PC-3 (cell line): ENCODE measurements around the gene KCNJ6. TPM values are rescaled to one million over a fixed set of nuclear protein-coding genes. Genes with fewer than 3 reads are reported as not detected.

Source experiments
- ATAC-seq: fragments of 200-7000 bp; cut with Tn5 transposase; 2 replicates; pipeline ENCODE4 v1.9.1; 2020; ENCODE audit warnings: mild to moderate bottlenecking, moderate library complexity
- BruUV-seq: library from RNA; stranded (reverse); fragments of 400-500 nt; replicated peaks from 2 replicates; lab custom pipeline; 2021; lab: Mats Ljungman, UMichigan
- CTCF ChIA-PET: fragments of 300-600 bp; sonication (Branson Sonifier 250); formaldehyde crosslinking; loops from one replicate; lab custom pipeline; 2022; ENCODE audit warnings: antibody characterized with exemption; lab: Charles Lee
- POLR2A ChIA-PET: fragments of 300-600 bp; sonication (Branson Sonifier 250); formaldehyde crosslinking; loops from one replicate; lab custom pipeline; 2022; ENCODE audit warnings: antibody characterized with exemption; ENCODE audit not compliant: unreplicated experiment; lab: Charles Lee
- DNase-seq: peaks from one replicate; pipeline ENCODE4 v3.0.0-alpha.2; 2015
- H2AFZ ChIP-seq: fragments of 300-600 bp; sonication (generic); 2 replicates; pipeline ENCODE4 v1.6.0; 2016; ENCODE audit warnings: antibody characterized with exemption, low read length
- H3F3A ChIP-seq: fragments of 300-600 bp; sonication (generic); one replicate; pipeline ENCODE4 v1.6.0; 2017; ENCODE audit warnings: antibody characterized with exemption, low read length, control low read depth, mild to moderate bottlenecking; ENCODE audit not compliant: unreplicated experiment
- H3K27ac ChIP-seq: fragments of 300-600 bp; sonication (generic); 2 replicates; pipeline ENCODE4 v1.5.1; 2016; ENCODE audit warnings: mild to moderate bottlenecking, low read length
- H3K27me3 ChIP-seq: fragments of 300-600 bp; sonication (generic); 2 replicates; pipeline ENCODE4 v1.6.1; 2016; ENCODE audit warnings: low read length, mixed read lengths
- H3K36me3 ChIP-seq: fragments of 300-600 bp; sonication (generic); 2 replicates; pipeline ENCODE4 v1.6.1; 2016; ENCODE audit warnings: low read depth, mixed run types, low read length, mixed read lengths
- H3K4me1 ChIP-seq: fragments of 300-600 bp; sonication (generic); 2 replicates; pipeline ENCODE4 v1.5.1; 2016; ENCODE audit warnings: low read length; ENCODE audit not compliant: insufficient read depth
- H3K4me2 ChIP-seq: fragments of 300-600 bp; sonication (generic); 2 replicates; pipeline ENCODE4 v1.6.0; 2016; ENCODE audit warnings: low read length
- H3K4me3 ChIP-seq: fragments of 300-600 bp; sonication (generic); 2 replicates; pipeline ENCODE4 v1.5.1; 2016; ENCODE audit warnings: mild to moderate bottlenecking, low read length, mixed read lengths
- H3K79me2 ChIP-seq: fragments of 300-600 bp; sonication (generic); 2 replicates; pipeline ENCODE4 v1.6.1; 2017; ENCODE audit warnings: low read length, mixed read lengths
- H3K9ac ChIP-seq: fragments of 300-600 bp; sonication (generic); 2 replicates; pipeline ENCODE4 v1.6.0; 2016; ENCODE audit warnings: mild to moderate bottlenecking, low read length
- H3K9me2 ChIP-seq: fragments of 300-600 bp; sonication (generic); replicated peaks from 2 replicates; pipeline ENCODE4 v1.6.1; 2016; ENCODE audit warnings: mixed run types, low read length, mixed read lengths
- H3K9me3 ChIP-seq: fragments of 300-600 bp; sonication (generic); 2 replicates; pipeline ENCODE4 v1.6.1; 2016; ENCODE audit warnings: low read length, mixed read lengths
- H4K20me1 ChIP-seq: fragments of 300-600 bp; sonication (generic); 2 replicates; pipeline ENCODE4 v1.6.1; 2016; ENCODE audit warnings: low read length, mixed read lengths
- CTCF ChIP-seq: fragments of 300-600 bp; sonication (generic); conservative IDR thresholded peaks from 2 replicates; pipeline ENCODE4 v1.5.1; 2017; ENCODE audit warnings: antibody characterized with exemption, low read depth, mild to moderate bottlenecking, low read length
- EZH2 ChIP-seq: fragments of 300-600 bp; sonication (generic); IDR thresholded peaks from one replicate; pipeline ENCODE4 v1.6.1; 2017; ENCODE audit warnings: antibody characterized with exemption, mild to moderate bottlenecking, low read length; ENCODE audit not compliant: unreplicated experiment
- EZH2phosphoT487 ChIP-seq: fragments of 300-600 bp; sonication (generic); IDR thresholded peaks from 2 replicates; pipeline ENCODE4 v1.6.1; 2018; ENCODE audit warnings: mild to moderate bottlenecking, antibody characterized with exemption, low read length, borderline replicate concordance
- intact Hi-C: fragments of 100-400 bp; cut with micrococcal nuclease; formaldehyde crosslinking; loops from 2 replicates; pipeline ENCODE4 v1.9.0; 2023
- total RNA-seq: library from RNA; depleted of rRNA; stranded (reverse); fragments of >200 nt; gene quantifications from 2 replicates; pipeline ENCODE4 v1.2.3, GENCODE V29; 2014

KCNJ6 gene
- total RNA-seq, 1 experiment from 2014 or later: not detected

GRCh38 chr21:37848721-37849490, 67.4 kb downstream of the KCNJ6 start:
- H3K4me1 ChIP-seq: no peaks in the 10 kb centered on the region
- ChIA-PET CTCF (no interaction called here), POLR2A (no interaction called here)
- H3K27me3 ChIP-seq: peaks cover 6% of the 10 kb centered on the region
- H3F3A ChIP-seq: no peaks in the 10 kb centered on the region
- H4K20me1 ChIP-seq: no peaks in the 10 kb centered on the region
- intact Hi-C loops: no loop called here
- no peak overlapping the region for H3K4me3 ChIP-seq
- H3K27ac ChIP-seq: no peak overlapping the region
- no peak overlapping the region for H2AFZ ChIP-seq
- no peaks in the 10 kb centered on the region for H3K9me3 ChIP-seq
- TF ChIP-seq CTCF (no peak), EZH2 (no peak), EZH2phosphoT487 (no peak)
- no peaks in the 10 kb centered on the region for H3K9me2 ChIP-seq
- H3K4me2 ChIP-seq: no peak overlapping the region
- no peak overlapping the region for H3K9ac ChIP-seq
- no peak for DNase-seq
- no peaks in the 10 kb centered on the region for H3K36me3 ChIP-seq
- no peaks in the 10 kb centered on the region for H3K79me2 ChIP-seq
- BruUV-seq: no TSS peak
- ATAC-seq: no peak

- BruUV-seq: no TSS peak
- Histone ChIP-seq H3K4me1 (no peaks in the 10 kb centered on the region), H3K4me2 (no peak overlapping the region), H3K9ac (no peak overlapping the region), H3K4me3 (no peak overlapping the region), H3K27ac (no peak overlapping the region), H2AFZ (no peak overlapping the region), H3K79me2 (no peaks in the 10 kb centered on the region), H3K9me2 (no peaks in the 10 kb centered on the region), H3F3A (no peaks in the 10 kb centered on the region), H3K36me3 (no peaks in the 10 kb centered on the region), H3K27me3 (peaks cover 10% of the 10 kb centered on the region), H3K9me3 (peaks cover 13% of the 10 kb centered on the region), H4K20me1 (no peaks in the 10 kb centered on the region)
- ChIA-PET CTCF (no interaction called here), POLR2A (no interaction called here)
- ATAC-seq (no peak), DNase-seq (no peak)
- intact Hi-C loops: no loop called here
- TF ChIP-seq EZH2phosphoT487 (no peak), CTCF (no peak), EZH2 (no peak)
Observed at GRCh38 chr21:37845535-37845934, 70.7 kb downstream of the KCNJ6 start.

- Histone ChIP-seq H3K36me3 (no peaks in the 10 kb centered on the region), H4K20me1 (no peaks in the 10 kb centered on the region), H3K79me2 (no peaks in the 10 kb centered on the region), H3K4me1 (no peaks in the 10 kb centered on the region), H3K27me3 (peaks cover 10% of the 10 kb centered on the region), H3K27ac (no peak overlapping the region), H3K9me2 (no peaks in the 10 kb centered on the region), H3F3A (no peaks in the 10 kb centered on the region), H2AFZ (no peak overlapping the region), H3K4me2 (no peak overlapping the region), H3K9me3 (peaks cover 18% of the 10 kb centered on the region), H3K4me3 (no peak overlapping the region), H3K9ac (no peak overlapping the region)
- intact Hi-C loops: no loop called here
- POLR2A ChIA-PET: no interaction called here
- BruUV-seq: no TSS peak
- TF ChIP-seq CTCF: no peak
- no peak for TF ChIP-seq EZH2phosphoT487
- TF ChIP-seq EZH2: no peak
- DNase-seq (no peak), ATAC-seq (no peak)
- CTCF ChIA-PET: no interaction called here
Observed at GRCh38 chr21:37843191-37843590, 73.1 kb downstream of the KCNJ6 start.
